ENCODE results near the gene DLGAP3.

DNA sequence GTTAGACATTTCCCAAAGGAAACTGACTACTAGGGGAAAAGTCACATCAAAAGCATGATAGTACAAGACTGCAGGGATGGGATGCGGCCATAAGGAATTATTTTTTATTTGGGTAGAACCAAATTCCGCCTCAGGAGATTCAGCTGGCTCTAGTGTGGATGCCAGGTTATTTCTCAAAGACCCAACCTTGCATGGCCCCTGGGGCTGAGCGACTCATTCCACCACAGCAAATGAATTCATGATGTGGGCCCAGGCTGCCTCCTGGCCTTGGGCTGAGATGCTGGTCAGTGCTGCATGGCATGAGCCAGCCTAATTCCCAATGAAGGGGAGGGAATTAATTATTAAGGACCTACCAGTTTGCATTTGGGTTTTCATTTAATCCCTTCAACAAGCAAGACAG, 43.9 kb upstream of the DLGAP3 start:
- TF ChIP-seq, protein P1, sequence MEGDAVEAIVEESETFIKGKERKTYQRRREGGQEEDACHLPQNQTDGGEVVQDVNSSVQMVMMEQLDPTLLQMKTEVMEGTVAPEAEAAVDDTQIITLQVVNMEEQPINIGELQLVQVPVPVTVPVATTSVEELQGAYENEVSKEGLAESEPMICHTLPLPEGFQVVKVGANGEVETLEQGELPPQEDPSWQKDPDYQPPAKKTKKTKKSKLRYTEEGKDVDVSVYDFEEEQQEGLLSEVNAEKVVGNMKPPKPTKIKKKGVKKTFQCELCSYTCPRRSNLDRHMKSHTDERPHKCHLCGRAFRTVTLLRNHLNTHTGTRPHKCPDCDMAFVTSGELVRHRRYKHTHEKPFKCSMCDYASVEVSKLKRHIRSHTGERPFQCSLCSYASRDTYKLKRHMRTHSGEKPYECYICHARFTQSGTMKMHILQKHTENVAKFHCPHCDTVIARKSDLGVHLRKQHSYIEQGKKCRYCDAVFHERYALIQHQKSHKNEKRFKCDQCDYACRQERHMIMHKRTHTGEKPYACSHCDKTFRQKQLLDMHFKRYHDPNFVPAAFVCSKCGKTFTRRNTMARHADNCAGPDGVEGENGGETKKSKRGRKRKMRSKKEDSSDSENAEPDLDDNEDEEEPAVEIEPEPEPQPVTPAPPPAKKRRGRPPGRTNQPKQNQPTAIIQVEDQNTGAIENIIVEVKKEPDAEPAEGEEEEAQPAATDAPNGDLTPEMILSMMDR (conservative IDR thresholded peaks at IDR 0.05 in 1 of 2, IDR thresholded peaks at IDR 0.05 in 1 of 2; ENCODE audit: extremely low read depth in 1 of 2, insufficient read depth in 1 of 2, low read depth in 1 of 2, low read length in 2 of 2) = no peak
- no peak for TF ChIP-seq EZH2 (IDR thresholded peaks at IDR 0.05; ENCODE audit: borderline replicate concordance, low read length)

Measured in mammary epithelial cell (primary cell).